Gastrocnemius medialis (tissue), 4 donors: ENCODE results near the gene CARM1. TPM values are rescaled to one million over a fixed set of nuclear protein-coding genes. Genes with fewer than 3 reads are reported as not detected.
A peak's percentile ranks its signal among the peaks of the same experiment; 100 is the strongest.

Experiments used
- ATAC-seq, 2 donors: fragments of 150-250 bp; one replicate each; pipeline ENCODE4 v1.9.1; 2016
- DNase-seq, 2 donors: peaks; one replicate each; pipeline ENCODE4 v3.0.0-alpha.2; 2019
- H3K27ac ChIP-seq, 4 donors: fragments of 200-600 bp; sonication (generic); 1 replicate in 1 of 4; 2 replicates in 3 of 4; pipeline ENCODE4 v1.5.1; 2016 to 2018; ENCODE audit warnings: mild to moderate bottlenecking in 2 of 4, moderate library complexity in 1 of 4
- H3K27me3 ChIP-seq, 3 donors: fragments of 200-600 bp; sonication (generic) in 2 of 3; 1 replicate in 1 of 3; 2 replicates in 2 of 3; pipeline versions ENCODE4 v1.5.1 to v1.6.0; 2016 to 2019; ENCODE audit warnings: mild to moderate bottlenecking in 1 of 3, moderate library complexity in 1 of 3
- H3K36me3 ChIP-seq, 2 donors: fragments of 200-600 bp; sonication (generic) in 1 of 2; one replicate each; pipeline ENCODE4 v1.5.1; 2017 to 2018
- H3K4me1 ChIP-seq, 2 donors: fragments of 200-600 bp; sonication (generic) in 1 of 2; one replicate each; pipeline ENCODE4 v1.5.1; 2016 to 2017; ENCODE audit warnings: mild to moderate bottlenecking in 2 of 2
- H3K4me3 ChIP-seq, 4 donors: fragments of 200-600 bp; sonication (generic) in 3 of 4; 1 replicate in 1 of 4; 2 replicates in 3 of 4; pipeline ENCODE4 v1.5.1; 2016 to 2019; ENCODE audit warnings: mild to moderate bottlenecking in 2 of 4
- H3K9me3 ChIP-seq, 3 donors: fragments of 200-600 bp; sonication (generic) in 2 of 3; 1 replicate in 1 of 3; 2 replicates in 2 of 3; pipeline ENCODE4 v1.5.1; 2016 to 2019
- POLR2A ChIP-seq, 2 donors: fragments of 450-650 bp; IDR thresholded peaks; one replicate each; pipeline ENCODE4 v1.6.1; 2017; ENCODE audit warnings: antibody characterized with exemption in 2 of 2, mild to moderate bottlenecking in 2 of 2, moderate library complexity in 2 of 2
- in situ Hi-C, 4 donors: fragments of 200-750 bp; cut with MboI; loops; one replicate each; pipeline versions ENCODE4 v1.15.0 to v1.8.0; 2017; ENCODE audit warnings: low sequenced_read_pairs in 4 of 4
- intact Hi-C: fragments of 100-400 bp; cut with DNase I; formaldehyde crosslinking; loops from one replicate; pipeline ENCODE4 v1.15.1; 2023; ENCODE audit warnings: low total_unique reads
- total RNA-seq, 4 donors: library from RNA; depleted of rRNA; stranded (reverse); fragments of >200 nt; gene quantifications; one replicate each; pipeline versions ENCODE4 v1.1.0 to v1.2.3, GENCODE V29; 2016
- TF ChIP-seq, protein P1 (sequence below), 5 experiments: fragments of 450-650 bp in 3 of 5; fragments of 200-600 bp in 2 of 5; sonication (generic) in 2 of 5; IDR thresholded peaks in 4 of 5; conservative IDR thresholded peaks in 1 of 5; 1 replicate in 4 of 5; 2 replicates in 1 of 5; pipeline ENCODE4 v1.5.1; 2016 to 2019; ENCODE audit warnings: antibody characterized with exemption in 5 of 5, mild to moderate bottlenecking in 3 of 5, moderate library complexity in 3 of 5

The CARM1 gene
- total RNA-seq, 4 donors from 2014 or later = 31.2 to 58.5 (median 53.0) TPM

DNA sequence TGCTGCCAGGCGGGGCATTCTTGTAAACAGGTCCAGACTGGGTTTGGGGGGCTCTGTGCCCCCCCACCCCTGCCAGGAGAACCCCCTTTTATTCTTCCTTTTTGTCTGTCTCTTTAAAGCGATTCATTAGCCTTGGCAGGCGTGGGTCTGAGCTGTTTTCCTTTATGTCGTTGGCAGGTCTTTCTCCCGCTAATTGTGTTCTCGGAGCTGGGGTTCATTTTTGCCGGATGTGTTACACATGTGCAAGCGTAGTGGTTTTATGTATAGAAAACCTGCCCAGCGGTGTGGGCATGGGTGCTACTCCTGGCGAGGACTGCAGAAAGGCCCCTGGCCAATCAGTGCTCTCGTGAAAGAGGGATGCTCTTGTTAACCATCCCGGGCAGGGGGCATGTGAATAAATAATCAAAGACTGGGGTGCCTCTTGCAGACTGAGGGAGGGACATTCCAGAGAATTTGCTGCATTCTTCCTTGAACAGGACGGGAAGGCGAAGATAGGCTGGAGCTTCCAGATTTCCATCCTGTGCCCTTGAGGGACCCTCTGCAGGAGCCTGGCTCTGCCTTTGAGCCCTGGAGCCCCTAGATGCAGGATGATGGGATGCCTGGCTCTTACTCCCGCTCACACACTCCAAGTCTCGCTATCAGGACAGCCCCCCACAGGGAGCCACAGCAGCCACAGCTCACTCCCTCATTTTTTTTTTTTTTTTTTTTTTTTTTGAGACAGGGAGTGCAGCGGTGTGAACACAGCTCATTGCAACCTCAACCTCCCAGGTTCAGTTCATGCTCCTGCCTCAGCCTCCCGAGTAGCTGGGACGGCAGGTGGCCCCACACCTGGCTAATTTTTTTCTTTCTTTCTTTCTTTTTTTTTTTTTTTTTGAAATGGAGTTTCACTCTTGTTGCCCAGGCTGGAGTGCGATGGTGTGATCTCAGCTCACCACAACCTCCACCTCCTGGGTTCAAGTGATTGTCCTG, 14.1 kb downstream of the CARM1 start:
- ATAC-seq (no peak), DNase-seq (no peak)
- in situ Hi-C loops (no loop called here), intact Hi-C loops (no loop called here)
- Histone ChIP-seq H3K36me3 (no peaks in the 10 kb centered on the region), H3K4me3 (no peak overlapping the region), H3K27me3 (no peaks in the 10 kb centered on the region), H3K9me3 (no peaks in the 10 kb centered on the region), H3K4me1 (peaks cover 60 to 94% of the 10 kb centered on the region in 2 donors), H3K27ac (peak overlapping the region; percentile 84 to 98 (median 92))
- TF ChIP-seq, protein P1, sequence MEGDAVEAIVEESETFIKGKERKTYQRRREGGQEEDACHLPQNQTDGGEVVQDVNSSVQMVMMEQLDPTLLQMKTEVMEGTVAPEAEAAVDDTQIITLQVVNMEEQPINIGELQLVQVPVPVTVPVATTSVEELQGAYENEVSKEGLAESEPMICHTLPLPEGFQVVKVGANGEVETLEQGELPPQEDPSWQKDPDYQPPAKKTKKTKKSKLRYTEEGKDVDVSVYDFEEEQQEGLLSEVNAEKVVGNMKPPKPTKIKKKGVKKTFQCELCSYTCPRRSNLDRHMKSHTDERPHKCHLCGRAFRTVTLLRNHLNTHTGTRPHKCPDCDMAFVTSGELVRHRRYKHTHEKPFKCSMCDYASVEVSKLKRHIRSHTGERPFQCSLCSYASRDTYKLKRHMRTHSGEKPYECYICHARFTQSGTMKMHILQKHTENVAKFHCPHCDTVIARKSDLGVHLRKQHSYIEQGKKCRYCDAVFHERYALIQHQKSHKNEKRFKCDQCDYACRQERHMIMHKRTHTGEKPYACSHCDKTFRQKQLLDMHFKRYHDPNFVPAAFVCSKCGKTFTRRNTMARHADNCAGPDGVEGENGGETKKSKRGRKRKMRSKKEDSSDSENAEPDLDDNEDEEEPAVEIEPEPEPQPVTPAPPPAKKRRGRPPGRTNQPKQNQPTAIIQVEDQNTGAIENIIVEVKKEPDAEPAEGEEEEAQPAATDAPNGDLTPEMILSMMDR (IDR thresholded peaks at IDR 0.05 in 4 of 5, conservative IDR thresholded peaks at IDR 0.05 in 1 of 5) = no peak
- TF ChIP-seq POLR2A (IDR thresholded peaks at IDR 0.05) = no peak

DNA sequence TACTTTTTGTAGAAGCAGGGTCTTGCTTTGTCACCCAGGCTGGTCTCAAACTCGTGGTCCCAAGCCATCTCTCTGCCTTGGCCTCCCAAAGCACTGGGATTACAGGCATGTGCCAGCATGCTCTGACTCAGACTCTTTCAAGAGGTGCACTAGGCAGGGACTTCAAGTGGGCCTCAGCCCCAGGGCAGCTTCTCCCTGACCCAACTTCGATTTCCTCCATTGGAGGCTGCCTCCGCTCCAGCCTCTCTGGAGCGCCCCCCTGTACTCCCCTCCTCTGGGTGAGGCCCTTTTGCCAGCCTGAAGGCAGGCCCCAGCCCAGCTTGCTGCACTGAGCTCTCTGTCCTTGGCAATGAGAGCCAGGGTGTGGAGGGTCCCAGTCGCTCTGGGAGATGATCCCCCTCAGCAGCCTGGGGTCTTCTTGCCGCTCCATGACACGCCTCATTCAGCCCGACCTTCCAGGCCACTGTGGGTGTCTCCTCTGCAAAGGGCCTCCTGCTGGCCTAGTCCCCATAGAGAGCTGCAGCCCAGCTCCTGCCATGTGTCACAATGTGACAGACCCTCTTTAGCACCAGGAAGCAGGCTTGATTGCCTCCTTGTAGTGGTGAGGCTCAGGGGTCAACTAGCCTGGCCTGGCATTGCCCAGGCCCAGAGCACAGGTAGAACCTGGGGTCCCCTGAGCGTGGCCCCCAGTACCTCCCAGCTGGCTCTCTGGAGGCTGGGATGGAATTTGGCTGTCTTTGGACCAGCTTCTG, 16.4 kb downstream of the CARM1 start:
- peaks cover 60 to 94% of the 10 kb centered on the region in 2 donors for H3K4me1 ChIP-seq
- TF ChIP-seq, protein P1 (IDR thresholded peaks at IDR 0.05 in 4 of 5, conservative IDR thresholded peaks at IDR 0.05 in 1 of 5) = no peak
- no peak for TF ChIP-seq POLR2A (IDR thresholded peaks at IDR 0.05)
- DNase-seq = no peak
- H3K36me3 ChIP-seq = no peaks in the 10 kb centered on the region
- H3K9me3 ChIP-seq = no peaks in the 10 kb centered on the region
- intact Hi-C loops (no loop called here), in situ Hi-C loops (no loop called here)
- no peaks in the 10 kb centered on the region for H3K27me3 ChIP-seq
- peak overlapping the region; percentile 11 to 95 (median 64) for H3K27ac ChIP-seq
- no peak for ATAC-seq
- no peak overlapping the region for H3K4me3 ChIP-seq

DNA sequence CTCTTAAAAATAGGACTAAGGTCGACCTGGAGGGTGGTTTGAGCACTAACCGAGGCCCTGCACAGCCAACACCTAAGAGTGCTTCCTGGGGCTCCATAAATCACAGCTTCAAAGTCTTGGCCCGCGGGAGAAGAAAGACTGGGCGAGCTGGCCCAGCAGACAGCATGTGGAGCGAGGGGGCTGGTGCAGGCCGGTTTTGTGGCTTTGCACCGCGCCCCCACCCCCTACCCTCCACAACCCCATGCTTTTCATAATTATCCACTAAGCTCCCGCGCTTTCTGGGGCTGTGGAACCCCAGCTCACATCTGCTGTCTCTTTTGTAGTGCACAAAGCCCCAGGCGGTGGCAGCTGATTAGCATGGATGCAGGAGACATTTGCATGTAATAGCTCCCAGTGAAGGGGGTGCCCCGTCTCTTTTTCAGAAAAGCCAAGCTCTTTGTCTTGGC, 17.1 kb downstream of the CARM1 start:
- H3K4me1 ChIP-seq = peaks cover 61 to 94% of the 10 kb centered on the region in 2 donors
- intact Hi-C loops = no loop called here

DNA sequence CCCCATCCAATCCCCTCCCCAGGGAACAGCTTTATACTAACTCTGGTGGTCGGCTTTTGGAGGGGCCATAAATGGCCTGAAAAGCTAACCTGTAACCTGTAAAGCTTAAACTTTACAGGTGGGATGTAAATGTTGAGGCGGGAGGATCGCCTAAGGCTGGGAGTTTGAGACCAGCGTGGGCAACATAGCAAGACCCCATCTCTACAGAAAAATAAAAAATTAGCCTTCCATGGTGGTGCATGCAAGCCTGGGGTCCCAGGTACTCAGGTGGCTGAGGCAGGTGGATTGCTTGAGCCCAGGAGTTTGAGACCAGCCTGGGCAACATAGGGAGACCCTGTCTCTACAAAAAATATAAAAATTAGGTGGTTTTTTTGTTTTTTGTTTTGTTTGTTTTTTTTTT, 18.5 kb downstream of the CARM1 start:
- H3K27ac ChIP-seq = peak overlapping the region in 3 of 4 donors; percentile 22 to 95 (median 86)
- no peak overlapping the region for H3K4me3 ChIP-seq
- intact Hi-C loops (no loop called here), in situ Hi-C loops (no loop called here)
- no peak for ATAC-seq
- DNase-seq = no peak
- H3K4me1 ChIP-seq = peaks cover 61 to 98% of the 10 kb centered on the region in 2 donors
- TF ChIP-seq POLR2A (IDR thresholded peaks at IDR 0.05) = no peak
- TF ChIP-seq, protein P1 (IDR thresholded peaks at IDR 0.05 in 4 of 5, conservative IDR thresholded peaks at IDR 0.05 in 1 of 5) = no peak
- H3K27me3 ChIP-seq = no peaks in the 10 kb centered on the region
- no peaks in the 10 kb centered on the region for H3K36me3 ChIP-seq
- no peaks in the 10 kb centered on the region for H3K9me3 ChIP-seq

More for the DNA sequence above, 17.1 kb downstream of the CARM1 start:
- Histone ChIP-seq H3K9me3 (no peaks in the 10 kb centered on the region), H3K27me3 (no peaks in the 10 kb centered on the region), H3K27ac (peak overlapping the region; percentile 11 to 95 (median 64)), H3K36me3 (no peaks in the 10 kb centered on the region), H3K4me3 (no peak overlapping the region)
- no peak for DNase-seq
- TF ChIP-seq POLR2A (IDR thresholded peaks at IDR 0.05) = no peak
- TF ChIP-seq, protein P1 (IDR thresholded peaks at IDR 0.05 in 4 of 5, conservative IDR thresholded peaks at IDR 0.05 in 1 of 5) = no peak
- no peak for ATAC-seq
- in situ Hi-C loops = no loop called here
